GM12874 (cell line): ENCODE data around the gene CFHR5.
"Not testable (repeated sequence)": the region's sequence is repeated elsewhere in the genome, so short reads cannot be mapped to it uniquely, and the experiment has no call there.

Experiments used
- TF ChIP-seq, protein P1 (sequence below): IDR thresholded peaks from 2 replicates; pipeline ENCODE4 v1.5.1; 2011; ENCODE audit warnings: low read depth, mild to moderate bottlenecking, control low read depth, low read length, moderate library complexity; ENCODE audit not compliant: insufficient read depth

The CFHR5 gene

GRCh38 chr1:196977278-196977677 is at the start of gene CFHR5:
Gene CFHR5, plus strand, starts transcription at chr1:196977556. Its CDS starts 109 bp downstream, at chr1:196977665.
- TF ChIP-seq, protein P1, sequence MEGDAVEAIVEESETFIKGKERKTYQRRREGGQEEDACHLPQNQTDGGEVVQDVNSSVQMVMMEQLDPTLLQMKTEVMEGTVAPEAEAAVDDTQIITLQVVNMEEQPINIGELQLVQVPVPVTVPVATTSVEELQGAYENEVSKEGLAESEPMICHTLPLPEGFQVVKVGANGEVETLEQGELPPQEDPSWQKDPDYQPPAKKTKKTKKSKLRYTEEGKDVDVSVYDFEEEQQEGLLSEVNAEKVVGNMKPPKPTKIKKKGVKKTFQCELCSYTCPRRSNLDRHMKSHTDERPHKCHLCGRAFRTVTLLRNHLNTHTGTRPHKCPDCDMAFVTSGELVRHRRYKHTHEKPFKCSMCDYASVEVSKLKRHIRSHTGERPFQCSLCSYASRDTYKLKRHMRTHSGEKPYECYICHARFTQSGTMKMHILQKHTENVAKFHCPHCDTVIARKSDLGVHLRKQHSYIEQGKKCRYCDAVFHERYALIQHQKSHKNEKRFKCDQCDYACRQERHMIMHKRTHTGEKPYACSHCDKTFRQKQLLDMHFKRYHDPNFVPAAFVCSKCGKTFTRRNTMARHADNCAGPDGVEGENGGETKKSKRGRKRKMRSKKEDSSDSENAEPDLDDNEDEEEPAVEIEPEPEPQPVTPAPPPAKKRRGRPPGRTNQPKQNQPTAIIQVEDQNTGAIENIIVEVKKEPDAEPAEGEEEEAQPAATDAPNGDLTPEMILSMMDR, result no peak

DNA sequence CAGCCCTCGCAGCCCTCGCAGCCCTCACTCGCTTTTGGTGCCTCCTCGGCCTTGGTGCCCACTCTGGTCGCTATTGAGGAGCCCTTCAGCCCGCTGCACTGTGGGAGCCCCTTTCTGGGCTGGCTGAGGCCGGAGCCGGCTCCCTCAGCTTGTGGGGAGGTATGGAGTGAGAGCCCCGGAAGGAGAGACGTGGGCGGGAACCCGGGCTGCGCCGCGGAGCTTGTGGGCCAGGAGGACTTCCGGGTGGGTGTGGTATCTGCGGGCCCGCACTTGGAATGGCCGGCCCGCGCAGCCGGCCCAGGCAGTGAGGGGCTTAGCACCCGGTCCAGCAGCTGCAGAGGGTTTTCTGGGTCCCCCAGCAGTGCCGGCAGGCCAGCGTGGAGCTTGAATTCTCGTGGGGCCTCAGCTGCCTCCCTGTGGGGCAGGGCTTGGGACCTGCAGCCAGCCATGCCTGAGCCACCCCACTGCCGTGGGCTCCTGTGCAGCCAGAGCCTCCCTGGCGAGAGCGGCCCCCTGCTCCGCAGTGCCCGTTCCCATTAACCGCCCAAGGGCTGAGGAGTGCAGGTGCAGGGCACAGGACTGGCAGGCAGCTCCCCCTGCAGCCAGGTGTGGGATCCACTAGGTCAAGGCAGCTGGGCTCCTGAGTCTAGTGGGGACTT is 43.7 kb upstream of the CFHR5 start:
- TF ChIP-seq, protein P1, result no peak

DNA sequence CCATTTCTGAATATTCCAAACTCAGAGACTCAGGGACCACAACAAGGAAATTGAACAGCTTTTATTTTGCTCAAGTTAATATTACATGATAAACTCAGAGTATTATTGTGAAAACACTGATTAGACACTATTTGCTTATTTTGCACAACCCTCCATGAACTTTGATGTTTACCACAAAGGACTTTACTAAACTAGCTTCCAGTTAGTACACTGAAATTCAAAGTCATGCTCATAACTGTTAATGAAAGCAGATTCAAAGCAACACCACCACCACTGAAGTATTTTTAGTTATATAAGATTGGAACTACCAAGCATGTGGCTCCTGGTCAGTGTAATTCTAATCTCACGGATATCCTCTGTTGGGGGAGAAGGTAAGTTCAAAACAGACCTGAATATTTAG is 33.8 kb upstream of the CFHR5 start, which contains the start of gene CFHR2:
CFHR2 (plus strand) TSS at position 171 of the 400 bp plus-strand sequence; CDS start at position 314, 143 bp downstream.
- TF ChIP-seq, protein P1, result not testable (repeated sequence)

- TF ChIP-seq, protein P1, result no peak
These were observed 25.5 kb upstream of the CFHR5 start for GRCh38 chr1:196951711-196952394.

GRCh38 chr1:196954778-196955177 is 22.6 kb upstream of the CFHR5 start:
- TF ChIP-seq, protein P1, result no peak

DNA sequence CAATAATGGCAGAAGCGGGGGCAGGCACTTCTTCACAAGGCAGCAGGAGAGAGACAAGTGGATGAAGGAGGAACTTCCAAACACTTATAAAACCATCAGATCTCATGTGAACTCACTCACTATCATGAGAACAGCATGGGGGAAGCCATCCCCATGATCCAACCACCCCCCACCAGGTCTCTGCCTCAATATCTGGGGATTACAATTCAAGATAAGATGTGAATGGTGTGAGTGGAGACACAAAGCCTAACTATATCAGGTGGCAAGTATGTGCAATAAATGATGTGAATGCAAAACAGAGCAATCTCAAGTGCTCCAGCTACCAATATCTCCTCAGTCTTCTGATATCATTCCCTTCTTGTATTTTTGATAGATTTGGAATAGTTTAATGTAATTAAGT is 21.4 kb upstream of the CFHR5 start:
- TF ChIP-seq, protein P1, result no peak

GRCh38 chr1:196960854-196961253 is 16.5 kb upstream of the CFHR5 start:
- TF ChIP-seq, protein P1, result no peak
